ENCODE data around the gene RASGEF1B. TPM values are rescaled to one million over a fixed set of nuclear protein-coding genes. Genes with fewer than 3 reads are reported as not detected.

Gene RASGEF1B
- total RNA-seq, 4 donors from 2014 or later = 4.0 to 14.7 (median 9.4) TPM

DNA sequence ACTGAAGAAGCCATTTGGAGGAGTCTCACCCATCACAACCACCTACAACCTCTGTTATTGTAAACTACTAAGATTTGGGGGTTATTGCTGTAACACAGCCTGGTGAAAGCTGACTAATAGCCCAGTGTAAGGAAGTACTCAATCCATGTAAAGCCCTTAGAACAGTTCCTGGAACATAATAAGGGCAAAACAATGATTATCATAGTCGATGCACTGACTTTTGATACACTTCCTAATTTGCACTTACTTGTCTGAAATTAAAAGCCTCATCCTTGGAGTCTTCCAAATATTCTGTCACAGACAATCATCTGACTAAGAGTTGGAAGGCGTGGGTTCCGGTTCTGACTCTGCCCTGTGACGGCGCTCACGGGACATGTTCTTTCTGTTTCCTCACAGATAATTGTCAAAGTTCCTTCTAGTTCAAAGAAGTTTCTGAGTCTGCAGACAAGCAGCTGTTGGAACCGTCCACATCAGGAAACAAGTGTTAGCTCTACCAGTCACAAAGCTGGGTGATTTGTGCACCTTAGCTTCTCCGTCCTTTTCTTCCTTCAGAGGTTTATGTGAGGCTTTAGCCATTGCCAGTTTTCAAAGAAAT is 33.4 kb upstream of the RASGEF1B start:
- Histone ChIP-seq H3K9me3 (no peaks in the 10 kb centered on the region), H3K4me3 (no peak overlapping the region), H3K36me3 (no peaks in the 10 kb centered on the region), H3K27me3 (no peaks in the 10 kb centered on the region), H3K4me1 (peaks cover 0 to 5% (median 0%) of the 10 kb centered on the region in 3 donors), H3K27ac (peak overlapping the region; percentile 30 to 61 (median 46))
- TF ChIP-seq POLR2AphosphoS5 (IDR thresholded peaks at IDR 0.05) (peak; percentile 24), POLR2A (IDR thresholded peaks at IDR 0.05) (no peak)
- 72 to 75% methylated on average over 8 of the region's 8 CpGs for WGBS, 2 donors (ENCODE audit: low coverage in 1 of 2)
- ATAC-seq = peak; percentile 77

DNA sequence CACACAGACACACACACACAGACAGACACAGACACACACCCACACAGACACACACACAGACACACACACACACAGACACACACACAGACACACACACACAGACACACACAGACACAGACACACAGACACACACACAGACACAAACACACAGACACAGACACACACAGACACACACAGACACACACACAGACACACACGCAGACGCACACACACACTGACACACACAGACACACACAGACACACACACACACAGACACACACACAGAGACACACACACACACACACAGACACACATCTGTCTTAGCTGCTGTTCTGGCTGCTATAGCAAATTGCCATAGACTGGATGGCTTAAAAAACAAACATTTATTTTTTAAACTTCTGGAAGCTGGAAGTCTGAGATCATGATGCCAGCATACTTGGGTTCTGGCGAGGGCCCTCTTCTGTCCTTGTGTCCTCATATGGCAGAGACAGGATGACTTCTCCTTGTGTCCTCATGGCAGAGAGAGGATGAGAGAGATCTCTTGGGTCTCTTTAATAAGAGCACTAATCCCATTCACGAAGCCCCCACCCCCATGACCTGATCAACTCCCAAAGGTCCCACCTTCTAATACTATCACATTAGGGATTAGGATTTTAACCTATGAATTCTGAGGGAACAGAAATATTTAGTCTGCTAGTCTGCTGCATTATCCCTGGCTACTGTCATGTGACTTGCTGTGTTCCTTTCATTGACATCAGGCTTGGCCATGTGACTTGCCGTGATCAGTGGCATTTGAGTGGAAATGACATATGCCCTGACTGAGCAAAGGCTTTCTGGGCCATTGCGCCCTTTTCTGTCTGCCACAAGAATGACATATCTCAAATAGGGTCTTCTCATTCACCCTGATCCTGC is 32.7 kb upstream of the RASGEF1B start:
- WGBS, 2 donors (ENCODE audit: low coverage in 1 of 2) = 88 to 94% methylated on average over 2 to 4 of the region's 6 CpGs
- peak; percentile 20 for ATAC-seq
- Histone ChIP-seq H3K9me3 (no peaks in the 10 kb centered on the region), H3K4me1 (peaks cover 0 to 5% (median 0%) of the 10 kb centered on the region in 3 donors), H3K27ac (peak overlapping the region in 3 of 4 donors; percentile 20 to 61 (median 43)), H3K36me3 (no peaks in the 10 kb centered on the region), H3K27me3 (no peaks in the 10 kb centered on the region), H3K4me3 (no peak overlapping the region)
- no peak for TF ChIP-seq EP300 (IDR thresholded peaks at IDR 0.05)
- TF ChIP-seq, protein P1, sequence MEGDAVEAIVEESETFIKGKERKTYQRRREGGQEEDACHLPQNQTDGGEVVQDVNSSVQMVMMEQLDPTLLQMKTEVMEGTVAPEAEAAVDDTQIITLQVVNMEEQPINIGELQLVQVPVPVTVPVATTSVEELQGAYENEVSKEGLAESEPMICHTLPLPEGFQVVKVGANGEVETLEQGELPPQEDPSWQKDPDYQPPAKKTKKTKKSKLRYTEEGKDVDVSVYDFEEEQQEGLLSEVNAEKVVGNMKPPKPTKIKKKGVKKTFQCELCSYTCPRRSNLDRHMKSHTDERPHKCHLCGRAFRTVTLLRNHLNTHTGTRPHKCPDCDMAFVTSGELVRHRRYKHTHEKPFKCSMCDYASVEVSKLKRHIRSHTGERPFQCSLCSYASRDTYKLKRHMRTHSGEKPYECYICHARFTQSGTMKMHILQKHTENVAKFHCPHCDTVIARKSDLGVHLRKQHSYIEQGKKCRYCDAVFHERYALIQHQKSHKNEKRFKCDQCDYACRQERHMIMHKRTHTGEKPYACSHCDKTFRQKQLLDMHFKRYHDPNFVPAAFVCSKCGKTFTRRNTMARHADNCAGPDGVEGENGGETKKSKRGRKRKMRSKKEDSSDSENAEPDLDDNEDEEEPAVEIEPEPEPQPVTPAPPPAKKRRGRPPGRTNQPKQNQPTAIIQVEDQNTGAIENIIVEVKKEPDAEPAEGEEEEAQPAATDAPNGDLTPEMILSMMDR (IDR thresholded peaks at IDR 0.05) = no peak
- no peak for TF ChIP-seq POLR2AphosphoS5 (IDR thresholded peaks at IDR 0.05)
- TF ChIP-seq POLR2A (IDR thresholded peaks at IDR 0.05) = no peak

DNA sequence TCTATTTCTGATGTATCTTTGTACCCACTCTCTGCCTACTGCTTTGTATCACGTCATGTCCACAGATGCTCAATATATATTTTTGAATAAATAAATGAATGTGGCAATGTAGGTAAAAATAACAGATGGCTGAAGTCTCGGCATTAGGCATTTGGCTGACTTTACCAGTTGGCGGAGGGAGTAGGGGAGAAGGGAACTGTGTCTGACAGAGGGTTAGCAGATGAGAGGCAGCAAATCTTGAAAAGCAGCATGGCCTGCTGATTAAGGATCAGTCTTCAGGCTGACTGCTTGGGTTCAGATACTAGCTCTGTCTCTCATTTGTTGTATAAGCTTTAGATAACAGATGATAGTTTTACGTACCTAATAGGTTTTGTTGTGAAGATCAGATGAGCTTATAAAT is 31.9 kb upstream of the RASGEF1B start:
- ATAC-seq = no peak
- WGBS, 2 donors (ENCODE audit: low coverage in 1 of 2) = 86 to 92% methylated on average over 4 of the region's 4 CpGs
- H3K9me3 ChIP-seq = no peaks in the 10 kb centered on the region
- no peaks in the 10 kb centered on the region for H3K36me3 ChIP-seq
- peaks cover 0 to 5% (median 0%) of the 10 kb centered on the region in 3 donors for H3K4me1 ChIP-seq
- H3K27ac ChIP-seq = no peak overlapping the region
- TF ChIP-seq, protein P1 (IDR thresholded peaks at IDR 0.05) = no peak
- no peak for TF ChIP-seq POLR2A (IDR thresholded peaks at IDR 0.05)
- H3K27me3 ChIP-seq = no peaks in the 10 kb centered on the region
- H3K4me3 ChIP-seq = no peak overlapping the region

DNA sequence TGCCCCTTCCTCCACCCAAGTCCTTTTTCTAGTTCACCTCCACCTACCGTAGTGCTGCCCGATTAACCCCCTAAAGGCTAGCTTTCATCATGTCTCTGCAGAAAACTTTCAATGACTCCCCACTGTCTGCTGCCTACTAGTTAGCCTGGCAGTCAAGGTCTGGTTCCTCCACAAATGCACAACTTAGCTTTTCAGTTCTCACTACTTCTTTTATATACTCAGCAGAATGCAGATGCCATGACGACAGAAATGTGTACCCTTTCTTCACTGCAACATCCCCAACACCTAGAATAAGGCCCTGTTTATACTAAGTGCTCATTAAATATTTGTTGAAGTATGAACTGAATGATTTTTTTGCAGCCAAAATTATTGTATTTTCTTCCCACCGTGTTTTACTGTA is 30.9 kb upstream of the RASGEF1B start:
- no peaks in the 10 kb centered on the region for H3K4me1 ChIP-seq
- TF ChIP-seq, protein P1 (IDR thresholded peaks at IDR 0.05) = no peak
- TF ChIP-seq EP300 (IDR thresholded peaks at IDR 0.05) (no peak), POLR2AphosphoS5 (IDR thresholded peaks at IDR 0.05) (no peak), POLR2A (IDR thresholded peaks at IDR 0.05) (no peak)
- H3K9me3 ChIP-seq = no peaks in the 10 kb centered on the region
- H3K27ac ChIP-seq = no peak overlapping the region
- H3K4me3 ChIP-seq = no peak overlapping the region
- H3K27me3 ChIP-seq = no peaks in the 10 kb centered on the region
- no peak for ATAC-seq
- no peaks in the 10 kb centered on the region for H3K36me3 ChIP-seq
- WGBS, 2 donors (ENCODE audit: low coverage in 1 of 2) = 75 to 76% methylated on average over 4 of the region's 4 CpGs

DNA sequence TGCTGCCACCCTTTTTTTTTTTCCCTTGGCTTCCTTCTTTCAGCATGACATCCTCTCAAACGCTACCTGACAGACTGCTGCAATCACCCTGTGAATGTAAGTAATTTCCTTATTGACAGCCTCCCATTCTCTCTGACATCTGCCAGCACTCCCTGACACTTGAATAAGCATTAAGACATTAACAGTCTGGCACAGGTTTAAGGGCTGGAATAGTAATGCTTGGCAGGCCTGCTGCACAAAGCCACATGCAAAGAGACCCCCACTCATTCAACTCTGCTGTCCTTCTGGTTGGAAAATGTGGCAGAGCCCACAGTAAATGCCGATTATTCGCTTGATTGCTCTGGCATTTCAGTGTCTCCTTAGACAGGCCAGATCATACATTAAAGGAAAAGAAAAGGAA is 28.1 kb upstream of the RASGEF1B start:
- Histone ChIP-seq H3K4me1 (no peaks in the 10 kb centered on the region), H3K36me3 (no peaks in the 10 kb centered on the region), H3K9me3 (no peaks in the 10 kb centered on the region), H3K27ac (no peak overlapping the region), H3K27me3 (no peaks in the 10 kb centered on the region), H3K4me3 (no peak overlapping the region)
- TF ChIP-seq, protein P1 (IDR thresholded peaks at IDR 0.05) = no peak
- TF ChIP-seq EP300 (IDR thresholded peaks at IDR 0.05) (no peak), POLR2AphosphoS5 (IDR thresholded peaks at IDR 0.05) (no peak), POLR2A (IDR thresholded peaks at IDR 0.05) (no peak)
- 71 to 80% methylated on average over 2 to 3 of the region's 3 CpGs for whole genome bisulfite sequencing, 2 donors (ENCODE audit: low coverage in 1 of 2)
- no peak for ATAC-seq

Data from gastroesophageal sphincter (tissue), 4 donors.